DND-41 (cell line): Measurements from ENCODE around the gene MIDN.
A peak's percentile ranks its signal among the peaks of the same experiment; 100 is the strongest.

Experiments
- ATAC-seq: fragments of 200-7000 bp; cut with Tn5 transposase; 3 replicates; pipeline ENCODE4 v1.9.1; 2021; ENCODE audit warnings: low read depth; ENCODE audit not compliant: insufficient read depth
- DNase-seq: peaks from one replicate; pipeline ENCODE4 v3.0.0-alpha.2; 2020
- H2AFZ ChIP-seq: 2 replicates; pipeline ENCODE4 v1.6.0; 2012; ENCODE audit warnings: low read depth, low read length
- H3K27ac ChIP-seq: 2 replicates; pipeline ENCODE4 v1.5.1; 2012; ENCODE audit warnings: low read length, inconsistent platforms
- H3K27me3 ChIP-seq: fragments of 200-600 bp; sonication (generic); 2 replicates; pipeline ENCODE4 v1.6.0; 2012; ENCODE audit warnings: low read length, mild to moderate bottlenecking, inconsistent platforms; ENCODE audit not compliant: insufficient read depth, poor library complexity
- H3K36me3 ChIP-seq: 2 replicates; pipeline ENCODE4 v1.5.1; 2012; ENCODE audit warnings: low read length, inconsistent platforms; ENCODE audit not compliant: insufficient read depth
- H3K4me1 ChIP-seq: 2 replicates; pipeline ENCODE4 v1.5.1; 2012; ENCODE audit warnings: mild to moderate bottlenecking, low read length; ENCODE audit not compliant: insufficient read depth
- H3K4me2 ChIP-seq: 2 replicates; pipeline ENCODE4 v1.6.0; 2012; ENCODE audit warnings: mild to moderate bottlenecking, moderate library complexity, low read length, inconsistent platforms; ENCODE audit not compliant: insufficient read depth
- H3K4me3 ChIP-seq, 2 experiments: fragments of 200-600 bp in 1 of 2; shearing (Covaris generic) in 1 of 2; 2 replicates each; pipeline ENCODE4 v1.5.1; 2012 to 2016; ENCODE audit warnings: inconsistent platforms in 2 of 2, low read length in 2 of 2, mild to moderate bottlenecking in 2 of 2, low read depth in 1 of 2, moderate library complexity in 1 of 2
- H3K79me2 ChIP-seq: 2 replicates; pipeline ENCODE4 v1.6.0; 2012; ENCODE audit warnings: low read length, inconsistent platforms; ENCODE audit not compliant: insufficient read depth
- H3K9ac ChIP-seq: 2 replicates; pipeline ENCODE4 v1.6.0; 2012; ENCODE audit warnings: low read depth, mild to moderate bottlenecking, inconsistent platforms, low read length, moderate library complexity
- H3K9me3 ChIP-seq: 2 replicates; pipeline ENCODE4 v1.5.1; 2012; ENCODE audit warnings: low read length, moderate library complexity, mild to moderate bottlenecking, inconsistent platforms; ENCODE audit not compliant: insufficient read depth, severe bottlenecking
- H4K20me1 ChIP-seq: 2 replicates; pipeline ENCODE4 v1.6.0; 2012; ENCODE audit warnings: low read length; ENCODE audit not compliant: insufficient read depth
- EZH2 ChIP-seq: IDR thresholded peaks from 3 replicates; pipeline ENCODE4 v1.6.1; 2012; ENCODE audit warnings: borderline replicate concordance, low read depth, mild to moderate bottlenecking, moderate library complexity, low read length, inconsistent platforms; ENCODE audit not compliant: severe bottlenecking
- TF ChIP-seq, protein P1 (sequence below): IDR thresholded peaks from 2 replicates; pipeline ENCODE4 v1.5.1; 2012; ENCODE audit warnings: borderline replicate concordance, low read length, moderate library complexity, mild to moderate bottlenecking; ENCODE audit not compliant: poor library complexity, severe bottlenecking; ENCODE audit errors: extremely low read depth

Gene MIDN

GRCh38 chr19:1255186-1256161, 7.1 kb downstream of the MIDN start:
- Histone ChIP-seq H3K79me2 (peaks cover 48% of the 10 kb centered on the region), H2AFZ (no peak overlapping the region)

DNA sequence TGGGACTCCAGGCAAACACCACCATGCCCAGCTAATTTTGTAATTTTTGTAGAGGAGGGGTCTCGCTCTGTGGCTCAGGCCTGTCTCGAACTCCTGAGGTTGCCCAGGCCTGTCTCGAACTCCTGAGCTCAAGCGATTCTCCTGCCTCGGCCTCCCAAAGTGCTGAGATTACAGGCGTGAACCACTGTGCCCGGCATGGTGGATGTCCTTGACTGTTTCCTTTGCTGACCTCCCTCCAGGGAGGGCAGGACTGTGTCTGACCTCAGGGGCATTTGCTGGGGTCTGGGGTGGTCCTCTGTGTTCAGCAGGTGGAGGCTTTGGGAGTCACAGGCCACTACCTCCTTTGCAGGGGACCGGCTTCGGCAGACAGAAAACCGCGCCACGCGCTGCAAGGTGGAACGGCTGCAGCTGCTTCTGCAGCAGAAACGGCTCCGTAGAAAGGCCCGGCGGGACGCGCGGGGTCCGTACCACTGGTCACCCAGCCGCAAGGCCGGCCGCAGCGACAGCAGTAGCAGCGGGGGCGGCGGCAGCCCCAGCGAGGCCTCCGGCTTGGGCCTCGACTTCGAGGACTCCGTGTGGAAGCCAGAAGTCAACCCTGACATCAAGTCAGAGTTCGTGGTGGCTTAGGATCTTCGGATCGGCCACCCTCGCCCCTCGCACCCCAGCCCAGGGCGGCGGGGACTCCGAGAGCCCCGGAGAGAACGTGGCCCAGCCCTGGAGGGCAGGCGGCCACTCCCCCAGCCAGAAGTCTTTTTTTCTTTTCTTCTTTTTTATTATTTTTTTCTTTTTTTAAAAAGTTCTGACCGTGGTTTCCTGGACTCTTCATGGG, 8.5 kb downstream of the MIDN start:
- H3K4me2 ChIP-seq, result no peak overlapping the region
- ATAC-seq, result no peak
- peaks cover 47% of the 10 kb centered on the region for H4K20me1 ChIP-seq
- H3K4me1 ChIP-seq, result peaks cover 85% of the 10 kb centered on the region
- peaks cover 51% of the 10 kb centered on the region for H3K36me3 ChIP-seq
- H3K27ac ChIP-seq, result no peak overlapping the region
- no peak overlapping the region for H3K4me3 ChIP-seq
- no peaks in the 10 kb centered on the region for H3K9me3 ChIP-seq
- DNase-seq, result no peak
- H3K9ac ChIP-seq, result no peak overlapping the region
- peaks cover 36% of the 10 kb centered on the region for H3K79me2 ChIP-seq
- no peak overlapping the region for H2AFZ ChIP-seq
- no peak for TF ChIP-seq EZH2
- TF ChIP-seq, protein P1, sequence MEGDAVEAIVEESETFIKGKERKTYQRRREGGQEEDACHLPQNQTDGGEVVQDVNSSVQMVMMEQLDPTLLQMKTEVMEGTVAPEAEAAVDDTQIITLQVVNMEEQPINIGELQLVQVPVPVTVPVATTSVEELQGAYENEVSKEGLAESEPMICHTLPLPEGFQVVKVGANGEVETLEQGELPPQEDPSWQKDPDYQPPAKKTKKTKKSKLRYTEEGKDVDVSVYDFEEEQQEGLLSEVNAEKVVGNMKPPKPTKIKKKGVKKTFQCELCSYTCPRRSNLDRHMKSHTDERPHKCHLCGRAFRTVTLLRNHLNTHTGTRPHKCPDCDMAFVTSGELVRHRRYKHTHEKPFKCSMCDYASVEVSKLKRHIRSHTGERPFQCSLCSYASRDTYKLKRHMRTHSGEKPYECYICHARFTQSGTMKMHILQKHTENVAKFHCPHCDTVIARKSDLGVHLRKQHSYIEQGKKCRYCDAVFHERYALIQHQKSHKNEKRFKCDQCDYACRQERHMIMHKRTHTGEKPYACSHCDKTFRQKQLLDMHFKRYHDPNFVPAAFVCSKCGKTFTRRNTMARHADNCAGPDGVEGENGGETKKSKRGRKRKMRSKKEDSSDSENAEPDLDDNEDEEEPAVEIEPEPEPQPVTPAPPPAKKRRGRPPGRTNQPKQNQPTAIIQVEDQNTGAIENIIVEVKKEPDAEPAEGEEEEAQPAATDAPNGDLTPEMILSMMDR, result no peak
- H3K27me3 ChIP-seq, result no peaks in the 10 kb centered on the region

More at GRCh38 chr19:1255186-1256161, 7.1 kb downstream of the MIDN start:
- H3K4me3 ChIP-seq, result no peak overlapping the region
- ATAC-seq (no peak), DNase-seq (no peak)
- no peak for TF ChIP-seq EZH2
- TF ChIP-seq, protein P1, result no peak
- H3K27ac ChIP-seq, result no peak overlapping the region
- peaks cover 83% of the 10 kb centered on the region for H3K4me1 ChIP-seq
- no peaks in the 10 kb centered on the region for H3K27me3 ChIP-seq
- H3K9me3 ChIP-seq, result no peaks in the 10 kb centered on the region
- no peak overlapping the region for H3K4me2 ChIP-seq
- H3K9ac ChIP-seq, result no peak overlapping the region
- H3K36me3 ChIP-seq, result peaks cover 57% of the 10 kb centered on the region
- H4K20me1 ChIP-seq, result peaks cover 55% of the 10 kb centered on the region

DNA sequence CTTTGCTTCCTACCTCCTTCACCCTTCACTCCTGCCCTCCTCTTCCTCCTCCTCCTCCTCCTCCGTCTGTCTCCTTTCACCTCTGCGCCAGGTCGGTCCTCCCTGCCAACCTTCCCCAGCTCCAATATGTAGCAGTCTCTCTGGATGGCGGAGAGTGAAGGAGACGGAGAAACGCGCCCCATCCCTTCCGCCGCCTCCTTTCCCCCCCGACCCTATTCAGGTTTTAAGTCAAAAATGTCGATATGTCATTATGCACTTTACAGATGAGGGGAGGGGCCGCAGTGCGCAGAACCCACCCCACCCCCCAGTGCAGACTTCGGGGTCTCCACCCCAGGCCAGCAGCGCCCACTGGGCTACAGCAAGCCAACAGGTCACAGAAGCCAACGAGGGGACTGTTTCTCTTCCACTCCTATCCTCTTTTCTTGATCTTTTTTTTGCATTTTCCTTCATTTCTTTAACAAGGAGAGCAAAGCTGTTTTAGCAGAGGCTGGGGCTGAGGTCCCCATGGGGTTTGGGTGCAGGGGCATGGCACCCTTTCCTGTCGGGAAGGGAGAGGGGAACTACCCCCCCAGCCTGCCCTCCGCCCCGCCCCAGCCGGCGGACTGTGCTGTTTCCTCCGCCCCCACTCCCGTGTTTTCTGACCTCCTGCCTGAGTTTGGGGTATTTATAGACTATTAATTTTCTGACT, 9.2 kb downstream of the MIDN start:
- H3K79me2 ChIP-seq, result peaks cover 30% of the 10 kb centered on the region
- H4K20me1 ChIP-seq, result peaks cover 40% of the 10 kb centered on the region
- H3K9ac ChIP-seq, result no peak overlapping the region
- peak overlapping the region; percentile 39; the same call in 1 of the 2 replicates for H3K27ac ChIP-seq
- H3K4me2 ChIP-seq, result peak overlapping the region; percentile 60; the same call in 1 of the 2 replicates
- TF ChIP-seq EZH2, result no peak
- TF ChIP-seq, protein P1, result no peak
- DNase-seq (no peak), ATAC-seq (no peak)
- H3K4me1 ChIP-seq, result peaks cover 83% of the 10 kb centered on the region
- no peaks in the 10 kb centered on the region for H3K9me3 ChIP-seq
- H3K27me3 ChIP-seq, result no peaks in the 10 kb centered on the region
- no peak overlapping the region for H3K4me3 ChIP-seq
- no peak overlapping the region for H2AFZ ChIP-seq
- peaks cover 50% of the 10 kb centered on the region for H3K36me3 ChIP-seq
